ENCODE results near the gene AP4E1.
"Not testable (repeated sequence)": the region's sequence is repeated elsewhere in the genome, so short reads cannot be mapped to it uniquely, and the experiment has no call there.

AP4E1 gene

GRCh38 chr15:51030649-51031316 is 122.3 kb downstream of the AP4E1 start:
- no peak for DNase-seq

GRCh38 chr15:51037474-51037873 is 129.0 kb downstream of the AP4E1 start:
- not testable (repeated sequence) for DNase-seq

- DNase-seq, result no peak
Measured at GRCh38 chr15:51038162-51038973, 129.9 kb downstream of the AP4E1 start.

GRCh38 chr15:51038974-51039319 is 130.5 kb downstream of the AP4E1 start:
- no peak for DNase-seq

GRCh38 chr15:51044037-51044727 is 135.7 kb downstream of the AP4E1 start:
- no peak for DNase-seq

- DNase-seq, result no peak
Measured at GRCh38 chr15:51046016-51046415, 137.5 kb downstream of the AP4E1 start.

- DNase-seq, result peak; percentile 38
Measured at GRCh38 chr15:51046799-51047449, 138.4 kb downstream of the AP4E1 start.

GRCh38 chr15:51048308-51048707 is 139.8 kb downstream of the AP4E1 start:
- no peak for DNase-seq

- no peak for DNase-seq
Measured at GRCh38 chr15:51049081-51049480, 140.6 kb downstream of the AP4E1 start.

- DNase-seq, result peak; percentile 82
Measured at GRCh38 chr15:51051776-51052175, 143.3 kb downstream of the AP4E1 start.

- DNase-seq, result no peak
Measured at GRCh38 chr15:51053571-51053970, 145.1 kb downstream of the AP4E1 start.

- no peak for DNase-seq
Measured at GRCh38 chr15:51054535-51054934, 146.1 kb downstream of the AP4E1 start.

Data from femur (tissue), 1 donor.